HG03097 (cell line): ENCODE data around the gene SPRED1.
"Not testable (repeated sequence)": the region's sequence is repeated elsewhere in the genome, so short reads cannot be mapped to it uniquely, and the experiment has no call there.

Experiments used
- ATAC-seq: cut with Tn5 transposase; IDR thresholded peaks from one replicate; pipeline ENCODE4 v1.9.1; 2021; ENCODE audit not compliant: unreplicated experiment, low FRiP score

SPRED1 gene

DNA sequence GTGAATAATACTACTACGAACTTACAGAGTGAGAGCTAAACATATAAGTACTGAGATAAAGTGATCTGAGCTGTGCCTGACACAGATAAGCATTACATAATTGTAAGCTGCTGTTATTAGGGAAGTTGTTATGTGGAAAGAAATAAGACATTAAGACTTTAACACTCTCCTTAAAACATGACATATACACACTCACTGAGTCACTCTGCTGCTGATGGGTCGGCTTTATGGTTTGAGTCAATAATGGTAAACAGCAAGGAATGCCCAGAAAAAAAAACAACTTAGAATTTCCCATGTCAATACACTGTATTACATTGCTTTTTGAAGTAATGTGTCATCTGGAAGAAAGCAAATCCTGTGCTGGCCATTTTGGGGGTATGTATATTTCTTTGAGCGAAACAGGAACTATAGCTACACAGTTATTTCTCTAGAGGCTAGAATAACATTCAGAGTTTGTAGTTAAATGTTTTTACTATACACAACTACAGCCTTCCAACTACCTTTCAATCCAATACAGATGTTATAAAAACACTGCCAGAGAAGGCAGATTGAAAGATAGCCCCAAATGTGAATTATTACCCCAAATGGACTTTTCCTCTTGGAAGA, 22.8 kb upstream of the SPRED1 start:
- ATAC-seq = no peak

- no peak for ATAC-seq
Measured at GRCh38 chr15:38231436-38231835, 21.2 kb upstream of the SPRED1 start.

DNA sequence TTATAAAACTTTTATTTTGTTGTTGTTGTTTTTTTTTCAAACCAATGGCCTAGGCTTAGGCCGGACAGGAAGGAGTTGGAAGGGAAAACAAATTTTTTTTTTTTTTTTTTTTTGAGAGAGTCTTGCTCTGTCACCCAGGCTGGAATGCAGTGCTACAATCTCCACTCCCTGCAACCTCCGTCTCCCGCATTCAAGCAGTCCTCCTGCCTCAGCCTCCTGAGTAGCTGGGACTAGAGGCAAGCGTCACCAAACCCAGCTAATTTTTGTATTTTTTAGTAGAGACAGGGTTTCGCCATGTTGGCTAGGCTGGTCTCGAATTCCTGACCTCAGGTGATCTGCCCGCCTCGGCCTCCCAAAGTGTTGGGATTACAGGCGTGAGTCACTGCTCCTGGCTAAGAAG, 15.6 kb upstream of the SPRED1 start:
- not testable (repeated sequence) for ATAC-seq

DNA sequence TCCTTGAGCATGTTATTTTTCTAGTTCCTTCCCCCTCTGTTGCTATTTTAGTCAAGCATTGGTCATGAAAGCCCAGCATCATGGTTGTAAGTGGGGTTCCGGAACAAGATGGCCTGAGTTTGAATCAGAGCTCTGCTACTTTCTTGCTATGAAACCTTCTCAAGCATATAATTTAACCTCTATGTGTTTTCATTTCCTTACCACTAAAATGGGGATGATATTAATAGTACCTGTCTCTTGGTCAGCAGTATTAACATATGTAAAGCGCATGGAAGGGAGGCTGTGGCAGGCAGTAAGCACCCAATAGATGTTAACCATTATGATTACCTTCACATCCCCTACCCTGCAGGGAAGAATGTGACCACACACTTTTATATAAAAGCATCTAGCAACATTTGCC, 14.3 kb upstream of the SPRED1 start:
- ATAC-seq = no peak

DNA sequence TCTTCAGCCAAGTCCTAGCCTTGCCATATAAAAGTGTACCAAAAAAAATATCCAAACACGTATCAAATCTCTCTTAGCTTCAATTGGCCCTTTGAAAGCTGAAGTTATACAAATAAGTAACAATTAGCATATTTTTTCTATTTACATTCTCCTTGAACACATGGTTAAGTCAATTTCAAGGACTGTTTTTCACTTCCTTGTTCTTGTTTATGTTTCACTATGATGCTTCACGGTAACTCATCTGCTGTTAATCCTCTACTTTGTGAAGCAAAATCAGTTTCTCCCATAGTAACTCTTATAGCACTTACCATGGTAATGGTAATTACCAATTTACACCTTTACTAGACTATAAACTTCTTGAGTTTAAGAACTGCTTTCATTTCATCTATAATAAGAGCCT, 10.6 kb upstream of the SPRED1 start:
- ATAC-seq = no peak

DNA sequence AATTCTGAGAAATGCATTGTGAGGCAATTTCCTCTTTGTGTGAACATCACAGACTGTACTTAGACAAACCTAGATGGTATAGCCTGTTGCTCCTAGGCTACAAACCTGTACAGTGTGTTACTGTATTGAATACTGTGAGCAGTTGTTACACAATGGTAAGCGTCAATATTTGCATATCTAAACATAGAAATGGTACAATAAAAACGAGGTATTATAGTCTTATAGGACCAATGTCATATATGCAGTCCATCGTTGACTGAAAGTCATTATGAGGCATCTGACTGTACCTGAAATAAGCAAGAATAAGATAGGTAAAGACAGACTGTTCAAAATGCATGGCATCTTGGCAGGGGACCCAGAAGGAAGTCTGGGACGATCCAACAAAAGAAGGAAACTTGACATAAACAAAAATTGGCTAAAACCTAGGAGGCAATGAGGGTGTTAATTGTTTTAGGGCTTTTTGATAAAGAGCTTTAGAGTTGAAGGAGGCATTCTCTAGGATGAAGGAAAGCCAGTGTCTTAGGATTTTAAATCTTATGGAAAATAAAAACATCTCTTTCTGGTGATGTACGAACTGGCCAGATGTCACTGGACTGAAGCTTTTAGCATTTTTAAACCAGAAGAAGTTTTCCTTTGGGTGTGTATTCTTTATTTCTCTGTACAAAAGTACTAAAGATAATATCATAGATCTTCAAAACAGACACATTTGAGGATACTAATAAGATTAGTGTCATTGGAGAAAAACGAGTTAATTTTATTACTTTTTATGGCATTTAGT, 9.2 kb upstream of the SPRED1 start:
- no peak for ATAC-seq

- ATAC-seq = no peak
Measured at GRCh38 chr15:38247336-38247735, 5.3 kb upstream of the SPRED1 start.

DNA sequence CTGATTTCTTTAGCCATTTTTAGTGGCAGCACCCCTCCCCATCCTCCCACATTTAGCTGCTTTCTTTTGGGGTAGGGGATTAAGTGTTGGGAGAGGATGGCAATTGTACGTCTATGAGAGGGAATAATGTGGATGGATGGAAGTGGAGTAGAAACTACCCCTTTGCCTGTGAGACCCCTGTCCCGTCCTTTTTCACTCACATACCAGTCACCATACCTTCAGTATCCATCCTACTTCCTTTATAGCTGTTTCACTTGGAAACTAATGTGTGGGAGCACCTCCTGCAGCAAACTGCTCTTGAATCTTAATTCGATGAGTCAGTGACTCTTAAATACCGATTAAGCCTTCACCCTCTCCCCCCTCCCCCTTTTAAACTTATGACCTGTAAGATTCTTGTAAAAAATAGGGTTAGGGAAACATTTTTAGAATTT, 730 bp downstream of the SPRED1 start:
- ATAC-seq = no peak

GRCh38 chr15:38254051-38254883, 1.6 kb downstream of the SPRED1 start:
- ATAC-seq = peak; percentile 37

- no peak for ATAC-seq
Measured at GRCh38 chr15:38255690-38256089, 3.1 kb downstream of the SPRED1 start.

DNA sequence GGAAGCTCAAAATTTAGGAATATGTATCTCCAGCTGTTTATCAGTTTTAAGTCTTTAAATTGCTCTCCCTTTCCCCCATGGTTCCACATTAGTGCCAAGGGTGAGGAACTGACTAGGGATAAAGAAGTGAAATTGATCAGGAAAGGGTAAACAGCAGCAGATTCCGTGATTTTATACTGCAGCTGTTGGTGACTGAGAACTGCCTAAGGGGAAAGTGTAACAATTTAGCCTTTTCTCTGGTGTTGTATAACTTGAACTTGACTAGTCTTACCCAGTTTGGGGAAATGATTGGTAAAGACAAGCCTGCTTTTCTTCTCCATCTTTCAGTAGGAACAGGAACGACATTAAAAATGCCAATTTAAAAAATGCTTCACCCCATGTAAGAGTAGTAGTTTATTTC, 5.0 kb downstream of the SPRED1 start:
- no peak for ATAC-seq

DNA sequence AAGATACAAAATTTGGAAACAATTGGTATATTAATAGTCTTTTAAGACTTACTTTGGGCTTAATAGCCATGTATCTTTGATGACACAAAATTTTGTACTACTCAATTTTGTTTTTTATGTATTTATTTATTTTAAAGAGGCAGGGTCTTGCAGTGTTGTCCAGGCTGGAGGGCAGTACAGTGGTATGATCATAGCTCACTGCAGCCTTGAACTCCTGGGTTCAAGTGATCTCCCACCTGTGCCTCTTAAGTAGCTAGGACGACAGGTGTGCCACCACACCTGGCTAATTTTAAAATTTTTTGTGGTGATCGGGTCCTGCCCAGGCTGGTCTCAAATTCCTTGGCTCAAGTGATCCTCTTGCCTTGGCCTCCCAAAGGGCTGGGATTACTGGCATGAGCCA, 6.5 kb downstream of the SPRED1 start:
- ATAC-seq = no peak

DNA sequence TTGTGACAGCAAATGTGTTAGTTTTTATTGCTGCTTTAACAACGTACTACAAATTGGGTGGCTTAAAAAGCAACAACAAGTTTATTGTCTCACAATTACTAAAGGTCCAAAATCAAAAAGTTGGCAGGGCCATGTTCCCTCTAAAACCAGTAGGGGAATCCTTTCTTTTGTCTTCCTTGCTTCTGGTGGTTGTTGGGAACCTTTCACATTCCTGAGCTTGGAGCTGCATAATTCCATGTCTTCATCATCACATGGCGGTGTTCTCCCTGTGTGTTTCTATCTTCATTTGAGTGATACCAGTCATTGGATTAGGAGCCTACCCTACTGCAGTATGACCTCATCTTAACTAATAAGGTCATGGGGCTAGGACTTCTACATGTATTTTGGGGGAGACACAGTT, 7.4 kb downstream of the SPRED1 start:
- ATAC-seq = no peak

DNA sequence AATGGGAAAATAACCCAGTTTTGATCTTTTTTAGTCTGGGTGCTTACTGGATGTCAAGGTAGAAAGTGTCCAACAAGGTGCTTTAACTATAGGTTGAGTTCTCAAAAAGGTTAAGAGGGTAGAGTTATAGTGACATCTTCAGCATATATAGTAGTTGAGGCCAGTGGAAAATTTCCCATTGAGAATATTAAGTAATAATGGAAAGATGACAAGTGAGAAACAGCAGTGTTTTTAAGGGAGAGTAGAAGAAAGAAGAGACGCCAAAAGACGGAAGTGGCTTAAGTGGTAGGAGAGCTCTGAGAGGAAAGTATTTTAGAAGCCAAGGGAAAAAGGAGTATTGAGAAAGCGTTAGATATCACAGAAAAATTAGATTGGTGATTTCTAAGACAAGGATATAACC, 10.6 kb downstream of the SPRED1 start:
- ATAC-seq = no peak

GRCh38 chr15:38263996-38264395, 11.4 kb downstream of the SPRED1 start:
- no peak for ATAC-seq

- ATAC-seq = no peak
Measured at GRCh38 chr15:38266247-38266986, 13.8 kb downstream of the SPRED1 start.

GRCh38 chr15:38267421-38268022, 14.9 kb downstream of the SPRED1 start:
- no peak for ATAC-seq

DNA sequence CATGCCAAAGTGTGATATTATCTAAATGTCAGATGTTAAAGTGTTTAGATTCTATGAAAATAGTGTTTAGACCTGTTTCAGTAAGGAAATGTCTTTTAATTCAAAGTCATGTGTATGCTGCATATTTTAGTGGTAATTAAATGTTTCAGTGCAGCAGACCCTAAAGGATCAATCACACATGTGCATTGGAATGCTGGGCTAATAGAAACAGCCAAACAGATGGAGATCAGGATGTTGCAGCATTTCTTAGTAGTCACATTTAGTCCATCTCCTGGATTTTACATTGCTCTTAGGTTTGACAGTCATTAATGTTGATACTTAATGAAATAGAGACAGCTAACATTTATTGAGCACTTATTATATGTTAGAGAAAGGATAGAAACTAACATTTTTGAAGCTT, 18.5 kb downstream of the SPRED1 start:
- no peak for ATAC-seq

DNA sequence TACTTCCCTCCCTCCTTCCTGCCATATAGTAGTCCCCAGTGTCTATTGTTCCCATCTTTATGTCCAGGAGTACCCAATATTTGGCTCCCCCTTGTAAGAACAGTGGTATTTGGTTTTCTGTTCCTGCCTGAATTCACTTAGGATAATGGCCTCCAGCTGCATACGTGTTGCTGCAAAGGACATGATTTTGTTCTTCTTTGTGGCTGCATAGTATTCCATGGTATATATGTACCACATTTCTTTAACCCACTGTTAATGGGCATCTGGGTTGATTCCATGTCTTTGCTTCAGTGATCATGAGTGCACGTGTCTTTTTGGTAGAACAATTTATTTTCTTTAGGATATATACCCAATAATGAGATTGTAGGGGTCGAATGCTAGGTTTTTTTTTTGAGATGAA, 19.3 kb downstream of the SPRED1 start:
- ATAC-seq = no peak

DNA sequence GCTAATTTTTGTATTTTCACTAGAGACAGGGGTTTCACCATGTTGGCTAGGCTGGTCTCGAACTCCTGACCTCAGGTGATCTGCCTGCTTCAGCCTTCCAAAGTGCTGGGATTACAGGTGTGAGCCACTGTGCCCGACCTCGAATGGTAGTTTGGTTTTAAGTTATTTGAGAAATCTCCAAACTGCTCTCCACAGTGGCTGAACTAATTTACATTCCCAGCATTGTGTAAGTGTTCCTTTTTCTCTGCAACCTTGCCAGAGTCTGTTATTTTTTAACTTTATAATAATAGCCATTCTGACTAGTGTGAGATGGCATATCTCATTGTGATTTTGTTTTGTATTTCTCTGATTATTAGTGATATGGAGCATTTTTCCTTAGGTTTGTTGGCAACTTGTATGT, 19.8 kb downstream of the SPRED1 start:
- ATAC-seq = not testable (repeated sequence)
